HEK293T (cell line): Measurements from ENCODE around the gene PGGHG.

Source experiments
- CTCF ChIA-PET: fragments of 350-600 bp; formaldehyde crosslinking; extraction: SDS; loops from one replicate; lab custom pipeline; 2021; ENCODE audit warnings: antibody characterized with exemption, inconsistent platforms; lab: Yijun Ruan, JAX
- POLR2A ChIA-PET: fragments of 350-600 bp; formaldehyde crosslinking; extraction: SDS; loops from one replicate; lab custom pipeline; 2020; ENCODE audit warnings: antibody characterized with exemption, inconsistent platforms; lab: Yijun Ruan, JAX
- DNase-seq: peaks from one replicate; pipeline ENCODE4 v3.0.0; 2012; ENCODE audit warnings: mixed read lengths; ENCODE audit errors: extremely low spot score
- ARNT ChIP-seq: fragments of 450-650 bp; IDR thresholded peaks from 2 replicates; pipeline ENCODE4 v1.6.1; 2017; ENCODE audit warnings: mild to moderate bottlenecking
- BHLHE40 ChIP-seq: fragments of 450-650 bp; IDR thresholded peaks from 2 replicates; pipeline ENCODE4 v1.6.1; 2016; ENCODE audit warnings: mild to moderate bottlenecking, moderate library complexity, borderline replicate concordance
- CTBP1 ChIP-seq: fragments of 450-650 bp; IDR thresholded peaks from 2 replicates; pipeline ENCODE4 v1.6.1; 2016; ENCODE audit warnings: borderline replicate concordance
- ELF4 ChIP-seq: fragments of 450-650 bp; IDR thresholded peaks from 2 replicates; pipeline ENCODE4 v1.6.1; 2017; ENCODE audit warnings: antibody characterized with exemption
- FOXA1 ChIP-seq: fragments of 450-650 bp; IDR thresholded peaks from 2 replicates; pipeline ENCODE4 v1.6.1; 2016; ENCODE audit warnings: mild to moderate bottlenecking
- FOXK2 ChIP-seq: fragments of 450-650 bp; IDR thresholded peaks from 2 replicates; pipeline ENCODE4 v1.6.1; 2016; ENCODE audit warnings: mild to moderate bottlenecking
- FOXM1 ChIP-seq: fragments of 450-650 bp; IDR thresholded peaks from 2 replicates; pipeline ENCODE4 v1.6.1; 2017; ENCODE audit warnings: mild to moderate bottlenecking, borderline replicate concordance
- HDGF ChIP-seq: fragments of 450-650 bp; IDR thresholded peaks from 2 replicates; pipeline ENCODE4 v1.6.1; 2017; ENCODE audit warnings: antibody characterized with exemption, borderline replicate concordance
- L3MBTL2 ChIP-seq: fragments of 450-650 bp; conservative IDR thresholded peaks from 2 replicates; pipeline ENCODE4 v1.6.1; 2016; ENCODE audit warnings: mild to moderate bottlenecking
- LEF1 ChIP-seq: fragments of 450-650 bp; IDR thresholded peaks from 2 replicates; pipeline ENCODE4 v1.6.1; 2017; ENCODE audit warnings: mild to moderate bottlenecking, borderline replicate concordance
- NFRKB ChIP-seq: fragments of 450-650 bp; IDR thresholded peaks from 2 replicates; pipeline ENCODE4 v1.6.1; 2016; ENCODE audit warnings: mild to moderate bottlenecking, moderate library complexity
- SP1 ChIP-seq: fragments of 450-650 bp; IDR thresholded peaks from 2 replicates; pipeline ENCODE4 v1.6.1; 2017
- SUZ12 ChIP-seq: fragments of 450-650 bp; IDR thresholded peaks from 2 replicates; pipeline ENCODE4 v1.6.1; 2016; ENCODE audit warnings: mild to moderate bottlenecking
- TARDBP ChIP-seq: fragments of 450-650 bp; IDR thresholded peaks from 2 replicates; pipeline ENCODE4 v1.6.1; 2016
- ZNF384 ChIP-seq: fragments of 450-650 bp; IDR thresholded peaks from 2 replicates; pipeline ENCODE4 v1.6.1; 2016
- TF ChIP-seq, protein P1 (sequence below): fragments of 450-650 bp; IDR thresholded peaks from 2 replicates; pipeline ENCODE4 v1.6.1; 2016

PGGHG gene

DNA sequence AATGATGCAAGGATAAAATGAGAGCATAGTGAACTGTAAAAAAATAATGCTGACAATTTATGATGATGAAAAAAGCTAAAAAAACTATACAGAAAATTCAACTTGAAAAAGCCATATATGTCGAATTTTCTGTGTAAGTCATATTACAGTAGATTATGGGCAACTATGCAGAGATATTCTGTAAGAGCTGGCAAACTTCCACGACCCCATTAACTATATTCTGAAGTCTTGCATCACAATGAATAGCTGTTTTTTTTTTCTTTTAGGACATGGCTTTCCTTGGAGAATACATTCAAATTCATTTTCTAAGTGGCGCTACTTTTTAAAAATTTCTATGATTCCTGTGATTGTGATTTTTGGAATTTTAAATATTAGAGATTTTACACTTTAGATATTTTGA is 33.8 kb upstream of the PGGHG start:
- CTCF ChIA-PET: no interaction called here
- no peak for DNase-seq
- POLR2A ChIA-PET: no interaction called here
- no peak for TF ChIP-seq LEF1
- TF ChIP-seq ZNF384: no peak
- TF ChIP-seq FOXK2: no peak
- TF ChIP-seq FOXM1: no peak
- TF ChIP-seq FOXA1: no peak
- TF ChIP-seq, protein P1, sequence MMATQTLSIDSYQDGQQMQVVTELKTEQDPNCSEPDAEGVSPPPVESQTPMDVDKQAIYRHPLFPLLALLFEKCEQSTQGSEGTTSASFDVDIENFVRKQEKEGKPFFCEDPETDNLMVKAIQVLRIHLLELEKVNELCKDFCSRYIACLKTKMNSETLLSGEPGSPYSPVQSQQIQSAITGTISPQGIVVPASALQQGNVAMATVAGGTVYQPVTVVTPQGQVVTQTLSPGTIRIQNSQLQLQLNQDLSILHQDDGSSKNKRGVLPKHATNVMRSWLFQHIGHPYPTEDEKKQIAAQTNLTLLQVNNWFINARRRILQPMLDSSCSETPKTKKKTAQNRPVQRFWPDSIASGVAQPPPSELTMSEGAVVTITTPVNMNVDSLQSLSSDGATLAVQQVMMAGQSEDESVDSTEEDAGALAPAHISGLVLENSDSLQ: no peak
- TF ChIP-seq L3MBTL2: no peak
- TF ChIP-seq BHLHE40: no peak
- TF ChIP-seq ELF4: no peak

DNA sequence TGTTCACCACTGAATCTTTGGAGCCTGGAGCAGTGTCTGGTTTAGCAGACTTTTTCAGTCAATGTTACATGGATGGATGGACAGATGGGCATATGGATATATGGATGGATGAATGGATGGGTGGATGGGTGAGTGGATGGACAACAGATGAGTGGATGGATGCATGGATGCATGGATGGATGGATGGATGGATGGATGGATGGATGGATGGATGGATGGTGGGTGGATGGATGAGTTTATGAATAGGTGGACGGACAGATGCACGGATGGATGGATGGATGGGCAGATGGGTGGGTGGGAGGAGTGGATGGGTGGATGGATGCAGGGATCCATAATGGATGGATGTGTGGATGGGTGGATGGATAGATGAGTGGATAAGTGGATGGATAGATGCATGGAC is 33.1 kb upstream of the PGGHG start:
- CTCF ChIA-PET: no interaction called here
- no peak for DNase-seq
- POLR2A ChIA-PET: no interaction called here
- TF ChIP-seq ELF4 (no peak), CTBP1 (no peak), SP1 (no peak), LEF1 (no peak), HDGF (no peak), FOXM1 (no peak), FOXA1 (no peak), SUZ12 (no peak), L3MBTL2 (no peak), NFRKB (no peak), ARNT (no peak), BHLHE40 (no peak), ZNF384 (no peak), TARDBP (no peak), FOXK2 (no peak)
- TF ChIP-seq, protein P1: no peak

DNA sequence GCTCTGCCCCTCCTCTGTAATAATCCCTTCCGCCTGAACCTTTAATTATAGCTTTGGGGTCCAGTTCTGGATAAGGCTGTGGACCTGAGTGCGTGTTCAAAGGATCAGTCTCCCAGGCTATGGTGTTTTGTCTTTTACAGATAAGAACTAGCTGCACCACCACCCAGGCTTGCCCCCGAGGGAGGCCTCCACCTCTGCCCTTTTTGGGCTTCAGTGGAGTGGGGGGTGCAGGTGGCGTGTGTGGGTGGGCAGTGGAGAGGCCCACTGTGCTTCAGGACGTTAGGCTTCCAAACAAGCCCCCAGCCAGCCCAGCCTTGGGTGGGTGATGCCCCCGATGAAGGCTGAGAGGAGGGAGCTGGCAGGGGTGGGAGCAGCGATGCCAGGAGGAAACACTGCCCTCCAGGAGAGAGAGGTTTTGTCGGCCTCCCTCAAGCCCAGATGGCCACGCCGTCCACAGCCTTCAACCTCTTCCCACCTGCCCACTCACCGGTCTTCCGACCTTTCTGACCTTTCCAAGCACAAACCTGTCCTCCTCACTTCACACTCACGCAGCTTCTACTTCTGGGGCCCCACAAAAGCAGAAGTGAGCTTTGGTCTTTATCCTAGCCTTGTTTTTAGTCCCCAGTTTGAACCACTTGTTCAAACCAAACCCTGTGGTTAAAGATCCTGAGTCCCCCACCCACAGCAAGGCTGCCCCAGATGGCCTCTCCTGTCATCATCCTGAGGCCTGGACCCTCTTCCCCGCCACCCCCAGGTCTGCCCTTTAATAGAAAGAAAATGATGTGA is 31.8 kb upstream of the PGGHG start:
- CTCF ChIA-PET: interaction anchor here (1.0 kb wide), 1 partner anchor 191 kb away, joined by 5 read pairs; no protein-coding TSS in a partner anchor
- POLR2A ChIA-PET: interaction anchor here (1.3 kb wide), 1 partner anchor 50 kb away, joined by 5 read pairs; the partner anchor contains the start of genes BET1L and RIC8A
- no peak for DNase-seq
- TF ChIP-seq LEF1 (no peak), ELF4 (no peak), CTBP1 (no peak), HDGF (no peak), ARNT (no peak), BHLHE40 (no peak), FOXM1 (no peak), FOXA1 (no peak), SP1 (no peak), TARDBP (no peak), NFRKB (no peak), ZNF384 (no peak), FOXK2 (no peak), L3MBTL2 (no peak), SUZ12 (no peak)
- TF ChIP-seq, protein P1: no peak

DNA sequence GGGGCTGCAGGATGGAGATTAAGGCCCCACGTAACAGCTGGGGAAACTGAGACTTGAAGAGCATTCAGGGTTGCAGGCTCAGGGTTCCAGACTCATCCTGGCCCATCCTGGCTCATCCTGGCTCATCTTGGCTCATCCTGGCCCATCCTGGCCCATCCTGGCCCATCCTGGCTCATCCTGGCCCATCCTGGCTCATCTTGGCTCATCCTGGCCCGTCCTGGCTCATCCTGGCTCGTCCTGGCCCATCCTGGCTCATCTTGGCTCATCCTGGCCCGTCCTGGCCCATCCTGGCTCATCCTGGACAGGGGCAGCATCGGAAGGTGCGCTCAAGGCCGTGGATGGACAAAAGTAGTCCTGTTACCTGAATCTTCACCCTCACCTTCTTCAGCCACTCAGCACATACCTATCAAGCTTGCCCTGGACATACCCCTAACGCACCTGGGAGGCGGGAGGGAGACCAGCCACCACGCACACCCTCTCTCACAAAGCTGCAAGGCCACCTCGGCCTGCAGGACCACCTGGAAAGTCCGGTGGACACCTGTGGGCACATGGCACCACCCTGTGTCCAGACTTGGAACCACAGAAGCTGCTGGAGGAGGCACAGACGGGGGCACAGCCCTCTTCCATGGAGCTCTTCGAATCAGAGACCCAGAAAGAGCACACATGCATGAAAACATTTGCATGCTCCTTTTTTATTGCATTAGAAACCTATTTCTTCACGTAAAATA is 31.0 kb upstream of the PGGHG start:
- CTCF ChIA-PET: interaction anchor here (1.0 kb wide), 1 partner anchor 191 kb away, joined by 5 read pairs; no protein-coding TSS in a partner anchor
- no peak for DNase-seq
- POLR2A ChIA-PET: interaction anchor here (1.3 kb wide), 1 partner anchor 51 kb away, joined by 5 read pairs; the partner anchor contains the start of genes BET1L and RIC8A
- TF ChIP-seq SUZ12 (no peak), BHLHE40 (no peak), ARNT (no peak), ZNF384 (no peak), NFRKB (no peak), ELF4 (no peak), FOXA1 (no peak)
- TF ChIP-seq, protein P1: no peak

DNA sequence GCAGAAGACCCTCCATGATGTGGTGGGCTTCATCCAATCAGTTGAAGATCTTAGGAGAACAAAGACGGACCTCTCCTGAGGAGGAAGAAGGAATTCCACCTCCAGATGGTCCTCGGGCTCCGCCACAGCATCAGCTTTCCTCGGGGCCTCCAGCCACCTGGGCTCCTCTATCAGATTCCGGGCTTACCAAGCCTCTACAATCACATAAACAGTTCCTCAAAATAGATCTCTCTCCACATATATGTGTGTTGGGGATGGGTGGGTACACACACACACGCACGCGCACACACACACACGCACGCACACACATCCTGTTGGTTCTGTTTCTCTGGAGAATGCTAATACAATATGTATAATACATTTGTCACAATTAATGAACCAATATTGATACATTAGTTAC is 29.5 kb upstream of the PGGHG start:
- TF ChIP-seq NFRKB (no peak), ARNT (no peak), LEF1 (no peak), L3MBTL2 (no peak), ELF4 (no peak), FOXM1 (no peak)
- TF ChIP-seq, protein P1: no peak
- DNase-seq: no peak
- ChIA-PET CTCF (interaction anchor here (1.2 kb wide), 1 partner anchor 9 kb away, joined by 5 read pairs; no protein-coding TSS in a partner anchor), POLR2A (no interaction called here)
